HEK293 (cell line): ENCODE results near the gene SCAMP2.

Experiments
- CTCF ChIA-PET: fragments of 350-600 bp; formaldehyde crosslinking; extraction: SDS; loops from one replicate; lab custom pipeline; 2021; ENCODE audit warnings: antibody characterized with exemption; lab: Yijun Ruan, JAX
- POLR2A ChIA-PET: fragments of 300-600 bp; formaldehyde crosslinking; extraction: SDS; loops from one replicate; lab custom pipeline; 2020; ENCODE audit warnings: antibody characterized with exemption, inconsistent platforms; lab: Yijun Ruan, JAX
- H3K27ac ChIP-seq: fragments of 200-500 bp; sonication (Bioruptor generic); 2 replicates; pipeline ENCODE4 v1.5.1; 2014; ENCODE audit warnings: low read depth, low read length, control low read depth, inconsistent platforms; ENCODE audit errors: extremely low read depth
- H3K36me3 ChIP-seq, 2 experiments: fragments of 200-500 bp in 1 of 2; sonication (Bioruptor generic) in 1 of 2; 1 replicate in 1 of 2; 2 replicates in 1 of 2; pipeline ENCODE4 v1.5.1; 2014 to 2017; ENCODE audit warnings: inconsistent platforms in 2 of 2, low read length in 2 of 2; ENCODE audit not compliant: control insufficient read depth in 2 of 2, insufficient read depth in 1 of 2
- H3K4me1 ChIP-seq: fragments of 200-500 bp; sonication (Bioruptor generic); 2 replicates; pipeline ENCODE4 v1.5.1; 2014; ENCODE audit warnings: mild to moderate bottlenecking, low read length, inconsistent platforms; ENCODE audit not compliant: control insufficient read depth, insufficient read depth
- H3K4me3 ChIP-seq: 2 replicates; pipeline ENCODE4 v1.5.1; 2011; ENCODE audit warnings: low read depth, mild to moderate bottlenecking, control low read depth, low read length, moderate library complexity
- H3K9me3 ChIP-seq: fragments of 200-500 bp; sonication (Bioruptor generic); 2 replicates; pipeline ENCODE4 v1.5.1; 2014; ENCODE audit warnings: low read depth, low read length, inconsistent platforms; ENCODE audit not compliant: control insufficient read depth, insufficient read depth
- GLI4 ChIP-seq: fragments of 450-650 bp; formaldehyde crosslinking; IDR thresholded peaks from 2 replicates; pipeline ENCODE4 v1.5.1; 2016; ENCODE audit warnings: missing biosample characterization, missing genetic modification characterization
- HIC1 ChIP-seq: fragments of 450-650 bp; formaldehyde crosslinking; IDR thresholded peaks from 2 replicates; pipeline ENCODE4 v1.5.1; 2016; ENCODE audit warnings: missing biosample characterization, missing genetic modification characterization
- KLF8 ChIP-seq: fragments of 450-650 bp; formaldehyde crosslinking; IDR thresholded peaks from 2 replicates; pipeline ENCODE4 v1.5.1; 2016; ENCODE audit warnings: missing biosample characterization, missing genetic modification characterization
- OVOL3 ChIP-seq: fragments of 450-650 bp; formaldehyde crosslinking; IDR thresholded peaks from 2 replicates; pipeline ENCODE4 v1.5.1; 2016; ENCODE audit warnings: missing biosample characterization, missing genetic modification characterization
- REPIN1 ChIP-seq: fragments of 450-650 bp; formaldehyde crosslinking; IDR thresholded peaks from 2 replicates; pipeline ENCODE4 v1.5.1; 2017; ENCODE audit warnings: missing biosample characterization, missing genetic modification characterization, low read depth
- REST ChIP-seq: fragments of 450-650 bp; formaldehyde crosslinking; IDR thresholded peaks from 2 replicates; pipeline ENCODE4 v1.5.1; 2016; ENCODE audit warnings: missing biosample characterization, missing genetic modification characterization
- SCRT1 ChIP-seq: fragments of 450-650 bp; formaldehyde crosslinking; IDR thresholded peaks from 2 replicates; pipeline ENCODE4 v1.5.1; 2016; ENCODE audit warnings: missing biosample characterization, missing genetic modification characterization, borderline replicate concordance
- SP3 ChIP-seq: fragments of 450-650 bp; formaldehyde crosslinking; IDR thresholded peaks from 2 replicates; pipeline ENCODE4 v1.5.1; 2016; ENCODE audit warnings: missing biosample characterization, missing genetic modification characterization
- TRIM28 ChIP-seq: IDR thresholded peaks from 2 replicates; pipeline ENCODE4 v1.6.1; 2011; ENCODE audit warnings: low read length, control low read depth, borderline replicate concordance
- ZBTB17 ChIP-seq: fragments of 450-650 bp; formaldehyde crosslinking; IDR thresholded peaks from 2 replicates; pipeline ENCODE4 v1.5.1; 2016; ENCODE audit warnings: missing biosample characterization, missing genetic modification characterization
- ZBTB21 ChIP-seq: fragments of 450-650 bp; formaldehyde crosslinking; IDR thresholded peaks from 2 replicates; pipeline ENCODE4 v1.5.1; 2017; ENCODE audit warnings: missing biosample characterization, missing genetic modification characterization
- ZBTB26 ChIP-seq: fragments of 450-650 bp; formaldehyde crosslinking; optimal IDR thresholded peaks from 2 replicates; pipeline ENCODE3; 2016; ENCODE audit warnings: missing biosample characterization, mild to moderate bottlenecking, missing genetic modification characterization
- ZBTB8A ChIP-seq: fragments of 450-650 bp; formaldehyde crosslinking; IDR thresholded peaks from 2 replicates; pipeline ENCODE4 v1.5.1; 2016; ENCODE audit warnings: missing biosample characterization, missing genetic modification characterization
- ZFP69B ChIP-seq: fragments of 450-650 bp; formaldehyde crosslinking; IDR thresholded peaks from 2 replicates; pipeline ENCODE4 v1.5.1; 2016; ENCODE audit warnings: missing biosample characterization, missing genetic modification characterization
- ZIC2 ChIP-seq: fragments of 450-650 bp; formaldehyde crosslinking; IDR thresholded peaks from 2 replicates; pipeline ENCODE4 v1.5.1; 2016; ENCODE audit warnings: missing biosample characterization, missing genetic modification characterization
- ZNF112 ChIP-seq: fragments of 450-650 bp; formaldehyde crosslinking; IDR thresholded peaks from 2 replicates; pipeline ENCODE4 v1.5.0; 2017; ENCODE audit warnings: missing biosample characterization, missing genetic modification characterization
- ZNF146 ChIP-seq: fragments of 450-650 bp; formaldehyde crosslinking; IDR thresholded peaks from 2 replicates; pipeline ENCODE4 v1.5.1; 2016; ENCODE audit warnings: missing biosample characterization, missing genetic modification characterization
- ZNF169 ChIP-seq: fragments of 450-650 bp; formaldehyde crosslinking; IDR thresholded peaks from 2 replicates; pipeline ENCODE4 v1.5.1; 2016; ENCODE audit warnings: missing biosample characterization, missing genetic modification characterization
- ZNF335 ChIP-seq: fragments of 450-650 bp; formaldehyde crosslinking; conservative IDR thresholded peaks from 2 replicates; pipeline ENCODE4 v1.5.1; 2016; ENCODE audit warnings: missing biosample characterization, missing genetic modification characterization
- ZNF391 ChIP-seq: fragments of 450-650 bp; formaldehyde crosslinking; IDR thresholded peaks from 2 replicates; pipeline ENCODE4 v1.5.1; 2016; ENCODE audit warnings: low read depth, missing biosample characterization, missing genetic modification characterization, borderline replicate concordance
- ZNF514 ChIP-seq: fragments of 450-650 bp; formaldehyde crosslinking; IDR thresholded peaks from 2 replicates; pipeline ENCODE4 v1.5.1; 2016; ENCODE audit warnings: missing biosample characterization, missing genetic modification characterization
- ZNF600 ChIP-seq: fragments of 450-650 bp; formaldehyde crosslinking; IDR thresholded peaks from 2 replicates; pipeline ENCODE4 v1.5.1; 2016; ENCODE audit warnings: missing biosample characterization, missing genetic modification characterization
- ZNF639 ChIP-seq: fragments of 450-650 bp; formaldehyde crosslinking; IDR thresholded peaks from 2 replicates; pipeline ENCODE4 v1.5.1; 2016; ENCODE audit warnings: missing biosample characterization, missing genetic modification characterization
- ZNF843 ChIP-seq: fragments of 450-650 bp; formaldehyde crosslinking; IDR thresholded peaks from 2 replicates; pipeline ENCODE4 v1.5.1; 2016; ENCODE audit warnings: missing biosample characterization, missing genetic modification characterization
- ZXDB ChIP-seq: fragments of 450-650 bp; formaldehyde crosslinking; IDR thresholded peaks from 2 replicates; pipeline ENCODE4 v1.5.1; 2016; ENCODE audit warnings: missing biosample characterization, missing genetic modification characterization
- TF ChIP-seq, protein P1 (sequence below): fragments of 450-650 bp; formaldehyde crosslinking; IDR thresholded peaks from 2 replicates; pipeline ENCODE4 v1.5.1; 2016; ENCODE audit warnings: missing biosample characterization, missing genetic modification characterization
- TF ChIP-seq, protein P2 (sequence below): fragments of 450-650 bp; formaldehyde crosslinking; IDR thresholded peaks from 2 replicates; pipeline ENCODE4 v1.5.1; 2017; ENCODE audit warnings: missing biosample characterization, missing genetic modification characterization

Gene SCAMP2

DNA sequence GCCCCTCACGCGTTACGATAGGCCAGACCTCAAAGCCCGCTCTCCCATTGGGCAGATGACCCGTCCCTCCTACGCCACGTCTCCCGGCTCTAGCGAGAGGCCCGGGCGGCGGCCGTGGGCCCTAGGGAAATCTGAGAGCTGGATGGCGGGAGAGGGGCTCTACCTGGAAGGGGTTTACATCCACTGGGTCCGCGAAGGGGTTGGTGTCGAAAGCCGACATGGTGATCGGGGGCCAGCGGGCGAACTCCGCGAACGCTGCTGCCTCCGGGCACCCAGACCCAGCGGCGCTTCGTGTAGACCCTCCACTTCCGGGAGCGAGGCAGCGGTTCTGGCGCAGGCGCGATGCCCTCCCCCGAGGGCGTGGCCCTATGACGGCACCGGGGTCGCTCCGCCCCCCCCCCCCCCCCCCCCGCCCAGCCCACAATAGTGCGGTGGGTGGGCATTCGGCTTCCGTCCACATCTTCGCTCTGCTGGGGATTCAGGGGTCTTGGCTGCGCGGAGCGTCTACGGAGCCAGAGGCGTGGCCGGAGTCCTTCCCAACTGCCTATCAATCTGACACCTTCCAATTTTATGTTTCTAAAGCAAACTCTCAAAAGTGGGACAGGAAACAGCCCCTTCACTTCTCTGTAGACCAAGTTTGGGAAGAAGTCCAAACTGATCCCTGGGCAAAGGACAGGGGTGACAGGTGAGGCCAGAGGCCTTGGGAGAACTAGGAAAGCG is at the start of gene SCAMP2:
Gene SCAMP2 (minus strand): TSS at position 330 of the 720 bp plus-strand sequence. CDS start 110 bp downstream, at position 220.
- POLR2A ChIA-PET, result interaction anchor here (0.6 to 4.3 kb wide), 8 partner anchors 11 to 84 kb away, joined by 3 to 12 read pairs (median 4); partner anchors contain the start of genes FAM219B, MPI and RPP25
- Histone ChIP-seq H3K9me3 (no peaks in the 10 kb centered on the region), H3K27ac (peak within 1 kb of the TSS; percentile 74), H3K4me3 (peak within 1 kb of the TSS; percentile 96), H3K4me1 (peaks cover 7% of the 10 kb centered on the region), H3K36me3 (peaks cover 8 to 18% of the 10 kb centered on the region in 2 experiments; a peak in 2 of 3 replicates)
- CTCF ChIA-PET, result interaction anchor here (0.6 to 1.4 kb wide), 3 partner anchors 9 to 112 kb away, joined by 3 to 4 read pairs (median 3); no protein-coding TSS in a partner anchor
- TF ChIP-seq ZBTB8A (tag by site-specific recombination) (peak; percentile 24; the same call in 1 of the 2 replicates), ZNF514 (tag by site-specific recombination) (no peak), ZBTB26 (tag by site-specific recombination) (peak; percentile 31), ZNF335 (tag by site-specific recombination) (peak; percentile 98), TRIM28 (peak; percentile 25; the same call in 1 of the 2 replicates), KLF8 (tag by site-specific recombination) (peak; percentile 94), ZNF146 (no peak), ZBTB21 (peak; percentile 58; the same call in 1 of the 2 replicates), ZNF391 (tag by site-specific recombination) (peak; percentile 87; the same call in 1 of the 2 replicates), ZIC2 (peak; percentile 38), ZNF600 (tag by site-specific recombination) (peak; percentile 21; the same call in 1 of the 2 replicates), ZNF843 (peak; percentile 36; the same call in 1 of the 2 replicates), HIC1 (no peak), ZBTB17 (tag by site-specific recombination) (peak; percentile 78), ZNF639 (0 out of 2 replicates have a peak, but pooled peaks have one; percentile 57), REPIN1 (peak; percentile 72; the same call in 1 of the 2 replicates), SP3 (tag by site-specific recombination) (peak; percentile 91), OVOL3 (tag by site-specific recombination) (0 out of 2 replicates have a peak, but pooled peaks have one; percentile 65), ZFP69B (tag by site-specific recombination) (peak; percentile 88), ZNF112 (tag by site-specific recombination) (no peak), ZNF169 (tag by site-specific recombination) (no peak), GLI4 (0 out of 2 replicates have a peak, but pooled peaks have one; percentile 48), REST (no peak), SCRT1 (tag by site-specific recombination) (0 out of 2 replicates have a peak, but pooled peaks have one; percentile 7), ZXDB (tag by site-specific recombination) (peak; percentile 93)
- TF ChIP-seq, protein P1, sequence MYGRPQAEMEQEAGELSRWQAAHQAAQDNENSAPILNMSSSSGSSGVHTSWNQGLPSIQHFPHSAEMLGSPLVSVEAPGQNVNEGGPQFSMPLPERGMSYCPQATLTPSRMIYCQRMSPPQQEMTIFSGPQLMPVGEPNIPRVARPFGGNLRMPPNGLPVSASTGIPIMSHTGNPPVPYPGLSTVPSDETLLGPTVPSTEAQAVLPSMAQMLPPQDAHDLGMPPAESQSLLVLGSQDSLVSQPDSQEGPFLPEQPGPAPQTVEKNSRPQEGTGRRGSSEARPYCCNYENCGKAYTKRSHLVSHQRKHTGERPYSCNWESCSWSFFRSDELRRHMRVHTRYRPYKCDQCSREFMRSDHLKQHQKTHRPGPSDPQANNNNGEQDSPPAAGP, result peak; percentile 83
- TF ChIP-seq, protein P2, sequence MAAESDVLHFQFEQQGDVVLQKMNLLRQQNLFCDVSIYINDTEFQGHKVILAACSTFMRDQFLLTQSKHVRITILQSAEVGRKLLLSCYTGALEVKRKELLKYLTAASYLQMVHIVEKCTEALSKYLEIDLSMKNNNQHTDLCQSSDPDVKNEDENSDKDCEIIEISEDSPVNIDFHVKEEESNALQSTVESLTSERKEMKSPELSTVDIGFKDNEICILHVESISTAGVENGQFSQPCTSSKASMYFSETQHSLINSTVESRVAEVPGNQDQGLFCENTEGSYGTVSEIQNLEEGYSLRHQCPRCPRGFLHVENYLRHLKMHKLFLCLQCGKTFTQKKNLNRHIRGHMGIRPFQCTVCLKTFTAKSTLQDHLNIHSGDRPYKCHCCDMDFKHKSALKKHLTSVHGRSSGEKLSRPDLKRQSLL (tag by site-specific recombination), result peak; percentile 73
